ENCODE results near the gene WNK2.

The WNK2 gene

GRCh38 chr9:93190656-93191353 is 6.9 kb downstream of the WNK2 start:
- no peak for TF ChIP-seq Cebpa-rat (IDR thresholded peaks at IDR 0.05)
- H3K4me2 ChIP-seq: no peak overlapping the region
- H3K27me3 ChIP-seq: no peaks in the 10 kb centered on the region
- H3K27ac ChIP-seq: no peak overlapping the region
- H3K36me3 ChIP-seq: peaks cover 29% of the 10 kb centered on the region
- H4K20me1 ChIP-seq: peaks cover 46% of the 10 kb centered on the region
- H3K9me3 ChIP-seq: no peaks in the 10 kb centered on the region
- H3K4me3 ChIP-seq: no peak overlapping the region
- H3K9ac ChIP-seq: no peak overlapping the region
- peaks cover 34% of the 10 kb centered on the region for H3K4me1 ChIP-seq

- no peak for TF ChIP-seq Cebpa-rat (IDR thresholded peaks at IDR 0.05)
- H3K4me3 ChIP-seq: no peak overlapping the region
- H3K36me3 ChIP-seq: peaks cover 29% of the 10 kb centered on the region
- H3K27me3 ChIP-seq: no peaks in the 10 kb centered on the region
- peaks cover 3% of the 10 kb centered on the region; the same call in 1 of the 2 replicates for H3K9me3 ChIP-seq
- H3K4me2 ChIP-seq: no peak overlapping the region
- peaks cover 29% of the 10 kb centered on the region for H3K4me1 ChIP-seq
- H3K9ac ChIP-seq: no peak overlapping the region
- peaks cover 51% of the 10 kb centered on the region for H4K20me1 ChIP-seq
- no peak overlapping the region for H3K27ac ChIP-seq
Measured at GRCh38 chr9:93191354-93191660, 7.4 kb downstream of the WNK2 start.

GRCh38 chr9:93192721-93193387 is 8.9 kb downstream of the WNK2 start:
- no peak overlapping the region for H3K9ac ChIP-seq
- no peak overlapping the region for H3K27ac ChIP-seq
- H3K4me1 ChIP-seq: peaks cover 27% of the 10 kb centered on the region
- H3K4me2 ChIP-seq: no peak overlapping the region
- H3K27me3 ChIP-seq: no peaks in the 10 kb centered on the region
- no peak for TF ChIP-seq Cebpa-rat (IDR thresholded peaks at IDR 0.05)
- peaks cover 55% of the 10 kb centered on the region for H4K20me1 ChIP-seq
- H3K4me3 ChIP-seq: no peak overlapping the region
- peaks cover 8% of the 10 kb centered on the region; the same call in 1 of the 2 replicates for H3K9me3 ChIP-seq
- H3K36me3 ChIP-seq: peaks cover 29% of the 10 kb centered on the region

GRCh38 chr9:93193388-93194220 is 9.7 kb downstream of the WNK2 start:
- peaks cover 29% of the 10 kb centered on the region for H3K36me3 ChIP-seq
- no peaks in the 10 kb centered on the region for H3K27me3 ChIP-seq
- no peak overlapping the region for H3K4me2 ChIP-seq
- no peak overlapping the region for H3K9ac ChIP-seq
- no peak overlapping the region for H3K4me3 ChIP-seq
- no peak for TF ChIP-seq Cebpa-rat (IDR thresholded peaks at IDR 0.05)
- H3K27ac ChIP-seq: no peak overlapping the region
- peaks cover 27% of the 10 kb centered on the region for H3K4me1 ChIP-seq
- H4K20me1 ChIP-seq: peaks cover 60% of the 10 kb centered on the region
- peaks cover 8% of the 10 kb centered on the region; the same call in 1 of the 2 replicates for H3K9me3 ChIP-seq

GRCh38 chr9:93194221-93194625 is 10.3 kb downstream of the WNK2 start:
- no peak overlapping the region for H3K9ac ChIP-seq
- no peak overlapping the region for H3K4me3 ChIP-seq
- peaks cover 24% of the 10 kb centered on the region for H3K4me1 ChIP-seq
- peaks cover 63% of the 10 kb centered on the region for H4K20me1 ChIP-seq
- TF ChIP-seq Cebpa-rat (IDR thresholded peaks at IDR 0.05): no peak
- H3K36me3 ChIP-seq: peaks cover 29% of the 10 kb centered on the region
- H3K27ac ChIP-seq: no peak overlapping the region
- no peaks in the 10 kb centered on the region for H3K27me3 ChIP-seq
- no peak overlapping the region for H3K4me2 ChIP-seq
- H3K9me3 ChIP-seq: peaks cover 8% of the 10 kb centered on the region; the same call in 1 of the 2 replicates

- peaks cover 8% of the 10 kb centered on the region; the same call in 1 of the 2 replicates for H3K9me3 ChIP-seq
- peaks cover 29% of the 10 kb centered on the region for H3K36me3 ChIP-seq
- H3K4me1 ChIP-seq: peaks cover 24% of the 10 kb centered on the region
- no peak overlapping the region for H3K4me3 ChIP-seq
- H3K4me2 ChIP-seq: no peak overlapping the region
- H3K27me3 ChIP-seq: no peaks in the 10 kb centered on the region
- no peak for TF ChIP-seq Cebpa-rat (IDR thresholded peaks at IDR 0.05)
- H4K20me1 ChIP-seq: peaks cover 59% of the 10 kb centered on the region
- H3K9ac ChIP-seq: no peak overlapping the region
- H3K27ac ChIP-seq: no peak overlapping the region
Measured at GRCh38 chr9:93194641-93195040, 10.7 kb downstream of the WNK2 start.

GRCh38 chr9:93196096-93197055 is 12.4 kb downstream of the WNK2 start:
- H3K27ac ChIP-seq: no peak overlapping the region
- H3K9ac ChIP-seq: no peak overlapping the region
- no peaks in the 10 kb centered on the region for H3K27me3 ChIP-seq
- 0 out of 2 replicates have a peak overlapping the region, but pooled peaks have one; percentile 74 for H3K4me2 ChIP-seq
- H3K9me3 ChIP-seq: peaks cover 8% of the 10 kb centered on the region; the same call in 1 of the 2 replicates
- peaks cover 28% of the 10 kb centered on the region for H3K4me1 ChIP-seq
- no peak overlapping the region for H3K4me3 ChIP-seq
- H4K20me1 ChIP-seq: peaks cover 57% of the 10 kb centered on the region
- H3K36me3 ChIP-seq: peaks cover 14% of the 10 kb centered on the region
- TF ChIP-seq Cebpa-rat (IDR thresholded peaks at IDR 0.05): no peak

GRCh38 chr9:93197670-93198069 is 13.7 kb downstream of the WNK2 start:
- H3K9ac ChIP-seq: 0 out of 2 replicates have a peak overlapping the region, but pooled peaks have one; percentile 2
- H3K9me3 ChIP-seq: peaks cover 8% of the 10 kb centered on the region; the same call in 1 of the 2 replicates
- H3K36me3 ChIP-seq: peaks cover 8% of the 10 kb centered on the region
- H3K4me3 ChIP-seq: no peak overlapping the region
- TF ChIP-seq Cebpa-rat (IDR thresholded peaks at IDR 0.05): no peak
- no peaks in the 10 kb centered on the region for H3K27me3 ChIP-seq
- H4K20me1 ChIP-seq: peaks cover 62% of the 10 kb centered on the region
- peak overlapping the region; percentile 74 for H3K4me2 ChIP-seq
- H3K4me1 ChIP-seq: peaks cover 41% of the 10 kb centered on the region
- peak overlapping the region; percentile 48 for H3K27ac ChIP-seq
